ENCODE measurements around the gene KMO. TPM values are rescaled to one million over a fixed set of nuclear protein-coding genes. Genes with fewer than 3 reads are reported as not detected.

The KMO gene
- total RNA-seq, 1 experiment from 2014 or later: not detected

- no peak for TF ChIP-seq ZNF425 (CRISPR knock-in tag; conservative IDR thresholded peaks at IDR 0.05)
- TF ChIP-seq NR2C2 (CRISPR knock-in tag; IDR thresholded peaks at IDR 0.05): no peak
- no peak for TF ChIP-seq ATF2 (CRISPR knock-in tag; IDR thresholded peaks at IDR 0.05; ENCODE audit: borderline replicate concordance, low read depth)
- TF ChIP-seq ATF3 (CRISPR knock-in tag; conservative IDR thresholded peaks at IDR 0.05): no peak
Measured at GRCh38 chr1:241614572-241614971, 82.4 kb downstream of the KMO start (continued).

GRCh38 chr1:241615043-241615974 lies 83.1 kb downstream of the KMO start:
- Mint-ChIP-seq H3K27me3 (ENCODE audit: low read depth) (no peaks in the 10 kb centered on the region), H3K9me3 (no peaks in the 10 kb centered on the region), H3K4me3 (no peak overlapping the region), H3K4me1 (no peaks in the 10 kb centered on the region), H3K36me3 (no peaks in the 10 kb centered on the region), H3K27ac (no peak overlapping the region)
- ATAC-seq (no peak), DNase-seq (ENCODE audit: low spot score) (no peak)
- POLR2A ChIA-PET: no interaction called here
- no peak for TF ChIP-seq NFATC4 (CRISPR knock-in tag; IDR thresholded peaks at IDR 0.05)
- no peak for TF ChIP-seq ZNF317 (CRISPR knock-in tag; IDR thresholded peaks at IDR 0.05; ENCODE audit: borderline replicate concordance, low read depth)
- CTCF ChIA-PET: interaction anchor here (2.3 kb wide), 1 partner anchor 10 kb away, joined by 6 read pairs; no protein-coding TSS in a partner anchor

- ATAC-seq (no peak), DNase-seq (ENCODE audit: low spot score) (no peak)
- H3K27me3 Mint-ChIP-seq (ENCODE audit: low read depth): no peaks in the 10 kb centered on the region
- H3K4me1 Mint-ChIP-seq: no peaks in the 10 kb centered on the region
- CTCF ChIA-PET: no interaction called here
- no peak overlapping the region for H3K4me3 Mint-ChIP-seq
- TF ChIP-seq HMGXB4 (CRISPR knock-in tag; IDR thresholded peaks at IDR 0.05) (no peak), MXD4 (CRISPR knock-in tag; IDR thresholded peaks at IDR 0.05; ENCODE audit: borderline replicate concordance) (no peak), ZNF138 (CRISPR knock-in tag; conservative IDR thresholded peaks at IDR 0.05) (no peak), ZNF423 (CRISPR knock-in tag; IDR thresholded peaks at IDR 0.05) (no peak), ETV6 (CRISPR knock-in tag; IDR thresholded peaks at IDR 0.05) (no peak), E2F5 (CRISPR knock-in tag; IDR thresholded peaks at IDR 0.05) (no peak), GABPB1 (CRISPR knock-in tag; IDR thresholded peaks at IDR 0.05) (no peak), NR1H2 (CRISPR knock-in tag; IDR thresholded peaks at IDR 0.05) (no peak), E2F1 (CRISPR knock-in tag; IDR thresholded peaks at IDR 0.05) (no peak)
- no peak overlapping the region for H3K27ac Mint-ChIP-seq
- no peaks in the 10 kb centered on the region for H3K36me3 Mint-ChIP-seq
- no peaks in the 10 kb centered on the region for H3K9me3 Mint-ChIP-seq
- POLR2A ChIA-PET: interaction anchor here (0.6 kb wide), 1 partner anchor 894 kb away, joined by 5 read pairs; no protein-coding TSS in a partner anchor
Measured at GRCh38 chr1:241617426-241617825, 85.2 kb downstream of the KMO start.

All from WTC11 (cell line).